ENCODE data around the gene CCDC178.

Gene CCDC178

GRCh38 chr18:33135951-33136660 is 304.4 kb downstream of the CCDC178 start:
- H3K9me3 ChIP-seq (ENCODE audit: severe bottlenecking) = no peaks in the 10 kb centered on the region
- no peaks in the 10 kb centered on the region for H3K4me1 ChIP-seq (ENCODE audit: insufficient read depth, poor library complexity, severe bottlenecking)
- DNase-seq (ENCODE audit: low spot score) (no peak), ATAC-seq (ENCODE audit: low read depth) (no peak)
- no peak for TF ChIP-seq CTCF (IDR thresholded peaks at IDR 0.05; ENCODE audit: poor library complexity, severe bottlenecking)
- no peak overlapping the region for H3K4me3 ChIP-seq (ENCODE audit: severe bottlenecking)
- no peak overlapping the region for H3K27ac ChIP-seq (ENCODE audit: poor library complexity, severe bottlenecking)
- H3K27me3 ChIP-seq (ENCODE audit: insufficient read depth, poor library complexity, severe bottlenecking) = peaks cover 2% of the 10 kb centered on the region
- no peaks in the 10 kb centered on the region for H3K36me3 ChIP-seq (ENCODE audit: low read depth)

GRCh38 chr18:33132657-33133056 is 307.9 kb downstream of the CCDC178 start:
- Histone ChIP-seq H3K4me1 (ENCODE audit: insufficient read depth, poor library complexity, severe bottlenecking) (no peaks in the 10 kb centered on the region), H3K27ac (ENCODE audit: poor library complexity, severe bottlenecking) (no peak overlapping the region), H3K9me3 (ENCODE audit: severe bottlenecking) (no peaks in the 10 kb centered on the region), H3K4me3 (ENCODE audit: severe bottlenecking) (no peak overlapping the region), H3K36me3 (ENCODE audit: low read depth) (no peaks in the 10 kb centered on the region), H3K27me3 (ENCODE audit: insufficient read depth, poor library complexity, severe bottlenecking) (peaks cover 2% of the 10 kb centered on the region)
- DNase-seq (ENCODE audit: low spot score) (no peak), ATAC-seq (ENCODE audit: low read depth) (no peak)
- no peak for TF ChIP-seq CTCF (IDR thresholded peaks at IDR 0.05; ENCODE audit: poor library complexity, severe bottlenecking)

- TF ChIP-seq CTCF (IDR thresholded peaks at IDR 0.05; ENCODE audit: poor library complexity, severe bottlenecking) = no peak
Observed at GRCh38 chr18:33128581-33128980, 311.9 kb downstream of the CCDC178 start.

GRCh38 chr18:33123862-33124518 is 316.5 kb downstream of the CCDC178 start:
- H3K27me3 ChIP-seq (ENCODE audit: insufficient read depth, poor library complexity, severe bottlenecking) = no peaks in the 10 kb centered on the region
- no peak for ATAC-seq (ENCODE audit: low read depth)
- no peak overlapping the region for H3K27ac ChIP-seq (ENCODE audit: poor library complexity, severe bottlenecking)
- no peak overlapping the region for H3K4me3 ChIP-seq (ENCODE audit: severe bottlenecking)
- no peaks in the 10 kb centered on the region for H3K36me3 ChIP-seq (ENCODE audit: low read depth)
- no peak for DNase-seq (ENCODE audit: low spot score)
- H3K4me1 ChIP-seq (ENCODE audit: insufficient read depth, poor library complexity, severe bottlenecking) = no peaks in the 10 kb centered on the region
- no peaks in the 10 kb centered on the region for H3K9me3 ChIP-seq (ENCODE audit: severe bottlenecking)
- no peak for TF ChIP-seq CTCF (IDR thresholded peaks at IDR 0.05; ENCODE audit: poor library complexity, severe bottlenecking)

More at GRCh38 chr18:33128581-33128980, 311.9 kb downstream of the CCDC178 start:
- Histone ChIP-seq H3K4me3 (ENCODE audit: severe bottlenecking) (no peak overlapping the region), H3K27me3 (ENCODE audit: insufficient read depth, poor library complexity, severe bottlenecking) (no peaks in the 10 kb centered on the region), H3K4me1 (ENCODE audit: insufficient read depth, poor library complexity, severe bottlenecking) (no peaks in the 10 kb centered on the region), H3K27ac (ENCODE audit: poor library complexity, severe bottlenecking) (no peak overlapping the region), H3K36me3 (ENCODE audit: low read depth) (no peaks in the 10 kb centered on the region), H3K9me3 (ENCODE audit: severe bottlenecking) (no peaks in the 10 kb centered on the region)
- DNase-seq (ENCODE audit: low spot score) = no peak
- no peak for ATAC-seq (ENCODE audit: low read depth)

- Histone ChIP-seq H3K36me3 (ENCODE audit: low read depth) (no peaks in the 10 kb centered on the region), H3K4me3 (ENCODE audit: severe bottlenecking) (no peak overlapping the region), H3K9me3 (ENCODE audit: severe bottlenecking) (no peaks in the 10 kb centered on the region), H3K27me3 (ENCODE audit: insufficient read depth, poor library complexity, severe bottlenecking) (peaks cover 3% of the 10 kb centered on the region), H3K4me1 (ENCODE audit: insufficient read depth, poor library complexity, severe bottlenecking) (no peaks in the 10 kb centered on the region), H3K27ac (ENCODE audit: poor library complexity, severe bottlenecking) (no peak overlapping the region)
- TF ChIP-seq CTCF (IDR thresholded peaks at IDR 0.05; ENCODE audit: poor library complexity, severe bottlenecking) = no peak
- ATAC-seq (ENCODE audit: low read depth) = no peak
- no peak for DNase-seq (ENCODE audit: low spot score)
Observed at GRCh38 chr18:33116376-33116775, 324.1 kb downstream of the CCDC178 start.
